SH-SY5Y (cell line): ENCODE results near the gene BLOC1S3.

Experiments used
- GATA2 ChIP-seq: IDR thresholded peaks from 2 replicates; pipeline ENCODE4 v1.6.1; 2011; ENCODE audit warnings: mild to moderate bottlenecking, low read depth, low read length
- GATA3 ChIP-seq: IDR thresholded peaks from 2 replicates; pipeline ENCODE4 v1.6.1; 2011; ENCODE audit warnings: low read depth, mild to moderate bottlenecking, low read length, moderate library complexity

- TF ChIP-seq GATA2 (no peak), GATA3 (no peak)
Observed at GRCh38 chr19:45152504-45153338, 25.9 kb upstream of the BLOC1S3 start.
